T-helper 17 cell (primary cell): ENCODE measurements around the gene ITGA1. TPM values are rescaled to one million over a fixed set of nuclear protein-coding genes. Genes with fewer than 3 reads are reported as not detected.

Source experiments
- ATAC-seq: fragments of 150-1000 bp; cut with Tn5 transposase; 2 replicates; pipeline ENCODE4 v1.10.0; 2021; ENCODE audit warnings: mild to moderate bottlenecking, moderate library complexity
- DNase-seq, 3 donors: peaks; one replicate each; pipeline versions ENCODE4 v3.0.0 to v3.0.0-alpha.2; 2020 to 2021
- H3K9me3 ChIP-seq: one replicate; pipeline ENCODE4 v1.7.0; 2013; ENCODE audit warnings: low read length, mild to moderate bottlenecking; ENCODE audit not compliant: control insufficient read depth, poor library complexity, severe bottlenecking
- H3K27ac Mint-ChIP-seq: one replicate; pipeline ENCODE4 v1.8.0; 2022; ENCODE audit warnings: mild to moderate bottlenecking, moderate library complexity, mixed read lengths
- H3K27me3 Mint-ChIP-seq: one replicate; pipeline ENCODE4 v1.8.0; 2022; ENCODE audit warnings: mixed read lengths
- H3K36me3 Mint-ChIP-seq: one replicate; pipeline ENCODE4 v1.8.0; 2022; ENCODE audit warnings: low read depth, mixed read lengths
- H3K4me1 Mint-ChIP-seq: one replicate; pipeline ENCODE4 v1.8.0; 2022; ENCODE audit warnings: mild to moderate bottlenecking, mixed read lengths
- H3K4me3 Mint-ChIP-seq: one replicate; pipeline ENCODE4 v1.8.0; 2022; ENCODE audit warnings: mild to moderate bottlenecking, moderate library complexity, mixed read lengths
- total RNA-seq, 4 donors: library from RNA in 2 of 4; stranded (reverse) in 2 of 4; gene quantifications; one replicate each; pipeline ENCODE4 v1.2.3 and lab custom pipeline; 2022 to 2026

The ITGA1 gene
- total RNA-seq, 2 donors from 2014 or later, result 4.0 to 4.3 TPM

DNA sequence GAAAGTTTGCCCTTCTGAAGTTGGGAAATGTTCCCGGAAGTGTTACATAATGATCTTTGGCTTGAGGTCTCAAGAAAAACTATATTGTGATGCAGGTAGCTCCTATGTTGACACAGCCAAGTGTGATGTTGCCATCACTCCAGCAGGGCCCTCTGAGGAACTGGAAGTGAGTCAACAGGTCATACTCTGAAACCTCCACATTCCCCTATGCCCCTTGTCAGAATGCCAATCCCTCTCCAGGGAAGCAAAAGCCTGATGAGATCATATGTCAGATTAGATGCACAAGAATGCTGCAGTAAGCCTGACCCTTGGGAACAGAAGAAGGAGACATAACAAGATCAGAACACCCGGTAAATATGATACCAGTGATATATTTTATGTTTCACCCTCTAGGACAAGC lies 134.7 kb downstream of the ITGA1 start:
- ATAC-seq, result no peak
- peaks cover 13% of the 10 kb centered on the region for H3K27me3 Mint-ChIP-seq
- H3K4me1 Mint-ChIP-seq, result peaks cover 3% of the 10 kb centered on the region
- no peak overlapping the region for H3K4me3 Mint-ChIP-seq
- no peak for DNase-seq
- no peak overlapping the region for H3K27ac Mint-ChIP-seq
- peaks cover 5% of the 10 kb centered on the region for H3K36me3 Mint-ChIP-seq
- H3K9me3 ChIP-seq, result no peaks in the 10 kb centered on the region

DNA sequence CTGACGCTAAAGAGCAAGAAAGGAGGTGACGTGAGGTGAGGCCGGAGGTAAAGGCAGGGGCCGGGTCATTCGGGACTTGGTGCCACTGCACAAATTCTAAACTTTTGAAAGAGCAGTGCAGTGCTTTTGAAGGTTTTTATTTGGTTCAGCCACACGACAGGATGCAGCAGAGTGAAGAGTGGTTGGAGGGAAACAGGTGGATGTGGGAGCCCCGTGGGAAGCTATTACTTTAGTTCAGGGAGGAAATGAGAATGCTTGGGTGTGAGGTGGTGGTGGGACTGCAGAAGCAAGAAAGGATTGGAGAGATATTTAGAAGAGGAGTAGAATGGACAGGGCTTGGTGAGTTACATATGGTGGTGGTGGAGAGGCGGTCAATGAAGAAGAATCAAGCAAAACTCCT lies 136.7 kb downstream of the ITGA1 start:
- Mint-ChIP-seq H3K27me3 (peaks cover 13% of the 10 kb centered on the region), H3K36me3 (peaks cover 3% of the 10 kb centered on the region), H3K27ac (no peak overlapping the region), H3K4me1 (peaks cover 3% of the 10 kb centered on the region), H3K4me3 (no peak overlapping the region)
- ATAC-seq, result no peak
- H3K9me3 ChIP-seq, result no peaks in the 10 kb centered on the region
- DNase-seq, result no peak

DNA sequence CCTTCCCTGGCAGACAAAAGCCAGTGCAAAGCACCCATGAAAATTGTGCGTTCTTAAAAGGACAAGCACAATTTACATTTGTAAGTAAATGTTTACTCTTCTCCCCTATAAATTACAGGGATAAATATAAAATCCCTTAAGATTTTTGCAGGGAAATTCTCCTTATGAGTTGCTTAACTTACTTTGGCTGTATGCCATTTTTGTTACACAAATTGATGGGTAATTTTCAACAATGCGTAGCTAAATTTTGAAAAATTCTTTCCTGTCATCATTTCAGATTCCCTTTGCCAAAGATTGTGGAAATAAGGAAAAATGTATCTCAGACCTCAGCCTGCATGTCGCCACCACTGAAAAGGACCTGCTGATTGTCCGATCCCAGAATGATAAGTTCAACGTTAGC lies 137.3 kb downstream of the ITGA1 start:
- ATAC-seq (no peak), DNase-seq (no peak)
- Mint-ChIP-seq H3K27ac (no peak overlapping the region), H3K4me1 (peaks cover 3% of the 10 kb centered on the region), H3K27me3 (peaks cover 13% of the 10 kb centered on the region), H3K4me3 (no peak overlapping the region), H3K36me3 (peaks cover 3% of the 10 kb centered on the region)
- no peaks in the 10 kb centered on the region for H3K9me3 ChIP-seq

GRCh38 chr5:52928689-52929088 lies 141.0 kb downstream of the ITGA1 start:
- no peak for DNase-seq
- H3K27me3 Mint-ChIP-seq, result peaks cover 9% of the 10 kb centered on the region
- peaks cover 3% of the 10 kb centered on the region for H3K4me1 Mint-ChIP-seq
- H3K36me3 Mint-ChIP-seq, result peaks cover 3% of the 10 kb centered on the region
- H3K9me3 ChIP-seq, result no peaks in the 10 kb centered on the region
- no peak overlapping the region for H3K4me3 Mint-ChIP-seq
- ATAC-seq, result no peak
- no peak overlapping the region for H3K27ac Mint-ChIP-seq

- Mint-ChIP-seq H3K36me3 (peaks cover 2% of the 10 kb centered on the region), H3K4me3 (no peak overlapping the region), H3K4me1 (peaks cover 6% of the 10 kb centered on the region), H3K27me3 (peaks cover 10% of the 10 kb centered on the region), H3K27ac (peak overlapping the region; percentile 27)
- ATAC-seq (no peak), DNase-seq (no peak)
- no peaks in the 10 kb centered on the region for H3K9me3 ChIP-seq
Observed at GRCh38 chr5:52938226-52938625, 150.5 kb downstream of the ITGA1 start.

- Mint-ChIP-seq H3K27me3 (peaks cover 6% of the 10 kb centered on the region), H3K27ac (no peak overlapping the region), H3K36me3 (peaks cover 3% of the 10 kb centered on the region), H3K4me1 (peaks cover under 1% of the 10 kb centered on the region), H3K4me3 (no peak overlapping the region)
- H3K9me3 ChIP-seq, result no peaks in the 10 kb centered on the region
- DNase-seq (no peak), ATAC-seq (peak; percentile 32)
Observed at GRCh38 chr5:52943285-52943684, 155.6 kb downstream of the ITGA1 start.

DNA sequence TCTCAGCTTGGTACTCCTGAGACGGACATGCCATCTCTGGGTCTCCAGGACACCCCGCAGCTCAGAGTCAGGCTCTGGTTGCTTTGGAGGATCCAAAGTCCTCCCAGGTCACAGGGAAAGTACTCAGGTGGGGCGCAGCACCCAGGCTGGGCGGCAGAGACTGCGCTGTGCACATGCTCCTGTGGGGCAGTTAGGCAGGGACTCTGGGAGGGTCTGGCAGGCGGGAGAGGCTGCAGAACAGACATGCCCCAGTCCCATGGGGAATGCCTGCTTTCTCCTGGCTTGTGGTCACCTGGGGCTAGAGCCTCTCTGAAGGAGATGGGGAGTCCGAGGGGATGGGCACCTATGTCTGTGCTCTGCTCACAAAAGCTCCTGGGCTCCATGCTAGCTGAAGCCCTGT lies 156.1 kb downstream of the ITGA1 start:
- Mint-ChIP-seq H3K27me3 (peaks cover 6% of the 10 kb centered on the region), H3K4me1 (peaks cover 5% of the 10 kb centered on the region), H3K36me3 (peaks cover 3% of the 10 kb centered on the region), H3K27ac (no peak overlapping the region), H3K4me3 (no peak overlapping the region)
- no peak for ATAC-seq
- no peaks in the 10 kb centered on the region for H3K9me3 ChIP-seq
- DNase-seq, result no peak

DNA sequence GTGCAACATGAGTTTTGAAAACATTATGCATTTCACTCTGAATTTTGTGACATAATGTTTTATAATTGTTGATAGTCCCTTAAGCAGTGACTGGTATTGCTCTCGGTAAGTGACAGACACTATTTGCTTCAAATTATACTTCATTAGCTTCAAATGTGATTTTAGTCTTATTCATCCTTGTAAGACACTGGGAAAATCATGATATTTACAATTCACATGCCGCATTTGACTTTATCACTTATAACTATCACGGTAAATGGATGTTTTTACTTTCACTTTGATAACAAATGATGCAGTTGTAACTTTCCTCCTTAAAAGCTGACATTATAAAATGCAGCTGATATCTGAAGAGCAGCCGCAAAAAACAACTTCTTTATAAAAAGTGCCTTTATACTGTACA lies 157.3 kb downstream of the ITGA1 start:
- Mint-ChIP-seq H3K36me3 (peaks cover 3% of the 10 kb centered on the region), H3K4me3 (peak overlapping the region; percentile 71), H3K27ac (peak overlapping the region; percentile 27), H3K27me3 (peaks cover 6% of the 10 kb centered on the region), H3K4me1 (peaks cover 5% of the 10 kb centered on the region)
- ATAC-seq (no peak), DNase-seq (no peak)
- no peaks in the 10 kb centered on the region for H3K9me3 ChIP-seq

DNA sequence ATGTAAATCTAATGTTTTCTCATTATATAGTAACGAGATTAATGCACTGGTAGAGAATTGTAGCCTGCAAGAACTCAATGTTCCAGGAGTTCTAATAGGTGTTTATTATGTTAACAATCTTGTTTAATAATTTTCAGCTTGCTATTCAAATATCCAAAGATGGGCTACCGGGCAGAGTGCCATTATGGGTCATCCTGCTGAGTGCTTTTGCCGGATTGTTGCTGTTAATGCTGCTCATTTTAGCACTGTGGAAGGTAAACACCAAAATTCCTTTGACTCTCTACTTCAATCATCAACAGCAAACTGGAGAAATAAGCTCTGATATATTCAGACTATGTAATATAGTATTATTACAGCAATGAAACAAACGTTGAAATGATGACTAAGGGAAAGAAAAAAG lies 159.5 kb downstream of the ITGA1 start:
- Mint-ChIP-seq H3K27ac (no peak overlapping the region), H3K4me1 (peaks cover 5% of the 10 kb centered on the region), H3K36me3 (peaks cover 3% of the 10 kb centered on the region), H3K27me3 (peaks cover 6% of the 10 kb centered on the region), H3K4me3 (no peak overlapping the region)
- no peaks in the 10 kb centered on the region for H3K9me3 ChIP-seq
- no peak for ATAC-seq
- no peak for DNase-seq

- Mint-ChIP-seq H3K4me3 (no peak overlapping the region), H3K27me3 (peaks cover 6% of the 10 kb centered on the region), H3K36me3 (peaks cover 3% of the 10 kb centered on the region), H3K27ac (no peak overlapping the region), H3K4me1 (peaks cover 5% of the 10 kb centered on the region)
- ATAC-seq, result no peak
- DNase-seq, result no peak
- no peaks in the 10 kb centered on the region for H3K9me3 ChIP-seq
Observed at GRCh38 chr5:52947851-52948250, 160.1 kb downstream of the ITGA1 start.

- Mint-ChIP-seq H3K4me3 (no peak overlapping the region), H3K27me3 (no peaks in the 10 kb centered on the region), H3K36me3 (no peaks in the 10 kb centered on the region), H3K27ac (peak overlapping the region; percentile 6), H3K4me1 (peaks cover 5% of the 10 kb centered on the region)
- ATAC-seq, result peak; percentile 100
- peak; percentile 13 to 41 (median 17) for DNase-seq
- no peaks in the 10 kb centered on the region for H3K9me3 ChIP-seq
Observed at GRCh38 chr5:52948418-52949076, 160.8 kb downstream of the ITGA1 start.

GRCh38 chr5:52950686-52951085 lies 163.0 kb downstream of the ITGA1 start:
- Mint-ChIP-seq H3K4me1 (peaks cover 5% of the 10 kb centered on the region), H3K36me3 (no peaks in the 10 kb centered on the region), H3K27ac (no peak overlapping the region), H3K27me3 (no peaks in the 10 kb centered on the region), H3K4me3 (no peak overlapping the region)
- no peak for DNase-seq
- no peak for ATAC-seq
- no peaks in the 10 kb centered on the region for H3K9me3 ChIP-seq

DNA sequence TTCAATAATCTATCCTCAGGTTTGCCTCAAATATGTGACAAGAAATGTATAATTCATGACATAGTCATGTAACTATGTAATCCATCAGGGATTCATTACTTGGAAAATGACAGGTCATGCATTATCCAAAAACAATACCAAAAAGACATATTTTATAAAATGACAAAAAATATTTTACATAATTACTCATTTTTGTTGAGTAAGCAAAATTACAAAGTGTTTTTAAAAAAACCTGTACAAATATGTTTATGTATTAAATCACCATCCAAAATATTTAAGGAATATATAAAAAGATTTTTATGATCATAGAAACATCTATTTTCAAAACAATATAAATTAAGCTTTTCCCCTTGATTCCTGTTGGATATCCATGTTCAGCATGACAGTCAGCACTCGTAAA lies 164.8 kb downstream of the ITGA1 start:
- ATAC-seq (no peak), DNase-seq (no peak)
- H3K27me3 Mint-ChIP-seq, result no peaks in the 10 kb centered on the region
- H3K9me3 ChIP-seq, result no peaks in the 10 kb centered on the region
- peaks cover 5% of the 10 kb centered on the region for H3K4me1 Mint-ChIP-seq
- H3K27ac Mint-ChIP-seq, result no peak overlapping the region
- no peaks in the 10 kb centered on the region for H3K36me3 Mint-ChIP-seq
- no peak overlapping the region for H3K4me3 Mint-ChIP-seq

GRCh38 chr5:52956014-52956413 lies 168.3 kb downstream of the ITGA1 start:
- no peaks in the 10 kb centered on the region for H3K27me3 Mint-ChIP-seq
- ATAC-seq, result no peak

More at GRCh38 chr5:52956014-52956413, 168.3 kb downstream of the ITGA1 start:
- DNase-seq, result no peak
- H3K4me1 Mint-ChIP-seq, result no peaks in the 10 kb centered on the region
- no peaks in the 10 kb centered on the region for H3K36me3 Mint-ChIP-seq
- no peak overlapping the region for H3K4me3 Mint-ChIP-seq
- peak overlapping the region; percentile 11 for H3K27ac Mint-ChIP-seq
- peaks cover 2% of the 10 kb centered on the region for H3K9me3 ChIP-seq
